GM18951 (cell line): ENCODE data around the gene COPZ2.

Source experiments
- POLR2A ChIP-seq: IDR thresholded peaks from 4 replicates; pipeline ENCODE4 v1.6.1; 2011; ENCODE audit warnings: mild to moderate bottlenecking; ENCODE audit not compliant: insufficient read length, insufficient read depth; ENCODE audit errors: extremely low read depth
- in situ Hi-C: fragments of 300-500 bp; cut with MboI; formaldehyde crosslinking; loops from one replicate; pipeline ENCODE4 v1.12.0; 2022; ENCODE audit warnings: low sequenced_read_pairs, mixed read lengths, inconsistent platforms; ENCODE audit not compliant: unreplicated experiment

The COPZ2 gene

GRCh38 chr17:48022901-48023300 is 14.7 kb downstream of the COPZ2 start:
- TF ChIP-seq POLR2A, result no peak
- in situ Hi-C loops, result no loop called here

- no peak for TF ChIP-seq POLR2A
- in situ Hi-C loops, result no loop called here
These were observed 15.7 kb downstream of the COPZ2 start for GRCh38 chr17:48021934-48022333.

- in situ Hi-C loops, result loop anchor here (5.0 kb wide), 1 partner anchor 40 kb away; no protein-coding TSS in a partner anchor
These were observed 19.8 kb downstream of the COPZ2 start for GRCh38 chr17:48017817-48018158.

GRCh38 chr17:48016112-48016511 is 21.5 kb downstream of the COPZ2 start:
- no peak for TF ChIP-seq POLR2A
- in situ Hi-C loops, result loop anchor here (5.0 kb wide), 1 partner anchor 39 kb away; no protein-coding TSS in a partner anchor

- no peak for TF ChIP-seq POLR2A
- in situ Hi-C loops, result loop anchor here (5.0 kb wide), 1 partner anchor 37 kb away; no protein-coding TSS in a partner anchor
These were observed 22.9 kb downstream of the COPZ2 start for GRCh38 chr17:48014595-48015111.

- TF ChIP-seq POLR2A, result no peak
- in situ Hi-C loops, result no loop called here
These were observed 23.6 kb downstream of the COPZ2 start for GRCh38 chr17:48013876-48014594.

- in situ Hi-C loops, result no loop called here
- no peak for TF ChIP-seq POLR2A
These were observed 24.9 kb downstream of the COPZ2 start for GRCh38 chr17:48012654-48013053.

GRCh38 chr17:48012151-48012520 is 25.5 kb downstream of the COPZ2 start:
- no peak for TF ChIP-seq POLR2A
- in situ Hi-C loops, result no loop called here

GRCh38 chr17:48011405-48012150 is 26.0 kb downstream of the COPZ2 start:
- in situ Hi-C loops, result no loop called here
- no peak for TF ChIP-seq POLR2A

GRCh38 chr17:48010193-48010592 is 27.4 kb downstream of the COPZ2 start:
- no peak for TF ChIP-seq POLR2A
- in situ Hi-C loops, result no loop called here

GRCh38 chr17:48006936-48007709 is 30.5 kb downstream of the COPZ2 start:
- in situ Hi-C loops, result no loop called here
- TF ChIP-seq POLR2A, result no peak

- in situ Hi-C loops, result no loop called here
- no peak for TF ChIP-seq POLR2A
These were observed 32.6 kb downstream of the COPZ2 start for GRCh38 chr17:48004983-48005382.

GRCh38 chr17:48003417-48004151 is 34.0 kb downstream of the COPZ2 start:
- no peak for TF ChIP-seq POLR2A
- in situ Hi-C loops, result no loop called here
